ENCODE measurements around the gene NKD1. TPM values are rescaled to one million over a fixed set of nuclear protein-coding genes. Genes with fewer than 3 reads are reported as not detected.
A peak's percentile ranks its signal among the peaks of the same experiment; 100 is the strongest.

Gene NKD1
- total RNA-seq, 1 donor from 2014 or later = 0.96 TPM

DNA sequence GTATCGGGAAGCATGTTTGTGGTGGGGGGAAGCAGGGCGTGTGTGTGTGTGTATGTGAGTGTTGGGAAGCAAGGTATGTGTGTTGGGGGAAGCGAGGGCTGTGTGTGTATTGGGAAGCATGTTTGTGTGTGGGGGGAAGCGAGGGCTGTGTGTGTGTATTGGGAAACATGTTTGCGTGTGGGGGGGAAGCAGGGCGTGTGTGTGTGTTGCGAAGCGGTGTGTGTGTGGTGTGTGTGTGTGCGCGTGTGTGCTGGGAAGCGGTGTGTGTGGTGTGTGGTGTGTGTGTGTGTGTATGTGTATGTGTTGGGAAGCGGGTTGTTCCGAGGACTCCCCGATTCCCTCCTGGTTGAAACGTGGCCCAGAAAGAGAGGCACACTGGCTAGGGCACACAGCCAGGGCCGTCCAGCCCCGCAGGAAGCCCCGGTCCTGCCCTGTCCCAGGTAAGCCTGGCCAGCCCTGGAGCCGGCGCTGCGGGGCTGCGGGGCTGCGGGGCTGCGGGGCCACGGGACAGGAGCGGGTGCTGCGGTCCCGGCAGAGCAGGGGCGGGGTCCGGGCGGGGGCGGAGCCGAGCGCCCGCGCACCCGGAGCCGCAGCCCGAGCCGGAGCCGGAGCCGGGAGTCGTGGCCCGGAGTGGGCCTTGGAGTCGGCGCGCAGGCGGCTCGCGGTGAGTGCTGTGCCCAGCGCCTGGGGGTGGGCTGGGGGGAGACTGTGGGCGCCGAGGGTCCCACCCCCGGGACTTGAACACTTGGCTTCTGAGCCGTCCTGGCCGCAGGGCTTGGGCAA is 145.0 kb downstream of the NKD1 start, which contains the start of gene NOD2:
TSS of gene NOD2 (plus strand) at position 608 of the 783 bp plus-strand sequence. CDS start 5,890 bp downstream, outside the sequence.
- Mint-ChIP-seq H3K4me1 (ENCODE audit: low read depth) (peaks cover 64% of the 10 kb centered on the region), H3K27me3 (ENCODE audit: low read depth) (no peaks in the 10 kb centered on the region), H3K27ac (peak within 1 kb of the TSS; percentile 73), H3K36me3 (ENCODE audit: low read depth) (peaks cover 5% of the 10 kb centered on the region), H3K9me3 (no peaks in the 10 kb centered on the region), H3K4me3 (ENCODE audit: low read depth) (peak within 1 kb of the TSS; percentile 79)
- intact Hi-C loops (cut with micrococcal nuclease) = no loop called here
- no peak for DNase-seq (ENCODE audit: low spot score)

- intact Hi-C loops (cut with micrococcal nuclease) = loop anchor here (2.0 kb wide), 1 partner anchor 15 kb away; no protein-coding TSS in a partner anchor
- peaks cover 5% of the 10 kb centered on the region for H3K36me3 Mint-ChIP-seq (ENCODE audit: low read depth)
- no peak for DNase-seq (ENCODE audit: low spot score)
- H3K4me1 Mint-ChIP-seq (ENCODE audit: low read depth) = peaks cover 69% of the 10 kb centered on the region
- no peaks in the 10 kb centered on the region for H3K27me3 Mint-ChIP-seq (ENCODE audit: low read depth)
- H3K9me3 Mint-ChIP-seq = no peaks in the 10 kb centered on the region
- H3K4me3 Mint-ChIP-seq (ENCODE audit: low read depth) = peak overlapping the region; percentile 79
- H3K27ac Mint-ChIP-seq = peak overlapping the region; percentile 73
Measured at GRCh38 chr16:50694206-50694605, 146.0 kb downstream of the NKD1 start.

DNA sequence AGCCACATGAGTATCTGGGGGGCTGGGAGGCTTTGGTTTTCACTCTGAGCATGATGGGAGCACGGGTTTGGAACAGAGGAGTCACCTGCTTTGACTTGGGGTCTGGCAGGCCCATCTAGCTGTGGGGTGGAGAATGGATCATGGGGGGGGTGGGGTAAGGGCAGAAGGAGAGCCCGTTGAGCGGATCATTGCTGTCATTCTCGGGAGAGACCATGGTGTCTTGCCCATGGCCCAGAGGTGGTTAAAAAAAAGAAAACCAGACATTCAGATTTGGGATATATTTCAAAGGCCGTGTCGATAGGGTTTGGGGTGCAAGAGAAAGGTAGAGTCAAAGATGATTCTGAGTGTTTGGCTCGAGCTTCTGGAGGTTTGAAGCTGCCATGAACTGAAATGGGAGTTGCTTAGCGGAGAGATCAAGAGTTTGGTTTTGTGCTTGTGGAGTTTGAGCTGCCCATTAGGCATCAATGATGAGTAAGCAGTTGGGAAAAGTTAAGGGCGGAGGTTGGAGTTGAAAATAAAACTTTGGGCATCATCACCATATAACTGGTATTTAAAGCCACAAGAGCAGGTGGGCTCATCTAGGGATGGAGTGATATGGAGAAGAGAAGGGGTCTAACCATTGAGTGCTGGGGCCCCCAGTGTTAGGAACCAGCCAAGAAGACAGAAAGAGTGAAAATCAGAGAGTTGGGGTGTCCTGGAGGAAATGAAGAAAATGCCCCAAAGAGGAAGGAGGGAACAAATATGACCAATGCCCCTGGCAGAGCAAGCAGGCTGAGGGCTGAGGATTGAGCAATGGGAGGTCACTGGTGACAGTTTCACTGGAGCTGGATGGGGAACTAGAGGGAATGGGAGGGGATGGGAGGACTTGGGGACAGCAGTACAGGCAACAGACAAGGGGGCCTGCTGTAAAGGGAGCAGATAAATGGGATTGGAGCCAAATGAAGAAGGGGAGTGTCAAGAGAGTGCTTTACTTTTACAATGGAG is 147.1 kb downstream of the NKD1 start:
- peak overlapping the region; percentile 79 for H3K4me3 Mint-ChIP-seq (ENCODE audit: low read depth)
- intact Hi-C loops (cut with micrococcal nuclease) = loop anchor here (2.0 kb wide), 1 partner anchor 13 kb away; no protein-coding TSS in a partner anchor
- peak overlapping the region; percentile 7 for H3K27ac Mint-ChIP-seq
- H3K36me3 Mint-ChIP-seq (ENCODE audit: low read depth) = peaks cover 13% of the 10 kb centered on the region
- no peak for DNase-seq (ENCODE audit: low spot score)
- peaks cover 74% of the 10 kb centered on the region for H3K4me1 Mint-ChIP-seq (ENCODE audit: low read depth)
- H3K9me3 Mint-ChIP-seq = no peaks in the 10 kb centered on the region
- no peaks in the 10 kb centered on the region for H3K27me3 Mint-ChIP-seq (ENCODE audit: low read depth)

- peak overlapping the region; percentile 43 for H3K4me3 Mint-ChIP-seq (ENCODE audit: low read depth)
- H3K27ac Mint-ChIP-seq = peak overlapping the region; percentile 73
- H3K4me1 Mint-ChIP-seq (ENCODE audit: low read depth) = peaks cover 72% of the 10 kb centered on the region
- peaks cover 20% of the 10 kb centered on the region for H3K36me3 Mint-ChIP-seq (ENCODE audit: low read depth)
- no peak for DNase-seq (ENCODE audit: low spot score)
- no peaks in the 10 kb centered on the region for H3K9me3 Mint-ChIP-seq
- intact Hi-C loops (cut with micrococcal nuclease) = no loop called here
- no peaks in the 10 kb centered on the region for H3K27me3 Mint-ChIP-seq (ENCODE audit: low read depth)
Measured at GRCh38 chr16:50696126-50696525, 147.9 kb downstream of the NKD1 start.

GRCh38 chr16:50696575-50697420 is 148.6 kb downstream of the NKD1 start:
- H3K36me3 Mint-ChIP-seq (ENCODE audit: low read depth) = peaks cover 26% of the 10 kb centered on the region
- peaks cover 69% of the 10 kb centered on the region for H3K4me1 Mint-ChIP-seq (ENCODE audit: low read depth)
- peak overlapping the region; percentile 43 for H3K4me3 Mint-ChIP-seq (ENCODE audit: low read depth)
- no peak for DNase-seq (ENCODE audit: low spot score)
- H3K27me3 Mint-ChIP-seq (ENCODE audit: low read depth) = no peaks in the 10 kb centered on the region
- peaks cover 4% of the 10 kb centered on the region for H3K9me3 Mint-ChIP-seq
- H3K27ac Mint-ChIP-seq = peak overlapping the region; percentile 88
- intact Hi-C loops (cut with micrococcal nuclease) = no loop called here

DNA sequence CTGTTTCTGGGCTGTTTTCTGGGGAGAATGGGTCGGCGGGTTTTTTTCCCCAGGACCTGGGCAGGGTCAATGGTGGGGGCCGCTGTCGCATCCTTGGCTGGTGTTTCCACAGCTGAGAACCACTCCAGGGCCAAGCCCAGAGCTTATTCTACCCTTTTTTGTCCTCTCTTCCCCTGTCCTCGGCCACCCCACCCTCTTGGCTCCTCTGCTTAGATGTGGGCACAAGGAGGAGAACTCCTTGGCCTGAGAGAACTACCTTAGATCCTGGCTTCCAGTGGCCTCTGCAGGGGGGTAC is 149.2 kb downstream of the NKD1 start:
- H3K27ac Mint-ChIP-seq = peak overlapping the region; percentile 88
- DNase-seq (ENCODE audit: low spot score) = no peak
- intact Hi-C loops (cut with micrococcal nuclease) = no loop called here
- H3K9me3 Mint-ChIP-seq = peaks cover 6% of the 10 kb centered on the region
- peak overlapping the region; percentile 70 for H3K4me3 Mint-ChIP-seq (ENCODE audit: low read depth)
- H3K27me3 Mint-ChIP-seq (ENCODE audit: low read depth) = no peaks in the 10 kb centered on the region
- peaks cover 31% of the 10 kb centered on the region for H3K36me3 Mint-ChIP-seq (ENCODE audit: low read depth)
- H3K4me1 Mint-ChIP-seq (ENCODE audit: low read depth) = peaks cover 69% of the 10 kb centered on the region

DNA sequence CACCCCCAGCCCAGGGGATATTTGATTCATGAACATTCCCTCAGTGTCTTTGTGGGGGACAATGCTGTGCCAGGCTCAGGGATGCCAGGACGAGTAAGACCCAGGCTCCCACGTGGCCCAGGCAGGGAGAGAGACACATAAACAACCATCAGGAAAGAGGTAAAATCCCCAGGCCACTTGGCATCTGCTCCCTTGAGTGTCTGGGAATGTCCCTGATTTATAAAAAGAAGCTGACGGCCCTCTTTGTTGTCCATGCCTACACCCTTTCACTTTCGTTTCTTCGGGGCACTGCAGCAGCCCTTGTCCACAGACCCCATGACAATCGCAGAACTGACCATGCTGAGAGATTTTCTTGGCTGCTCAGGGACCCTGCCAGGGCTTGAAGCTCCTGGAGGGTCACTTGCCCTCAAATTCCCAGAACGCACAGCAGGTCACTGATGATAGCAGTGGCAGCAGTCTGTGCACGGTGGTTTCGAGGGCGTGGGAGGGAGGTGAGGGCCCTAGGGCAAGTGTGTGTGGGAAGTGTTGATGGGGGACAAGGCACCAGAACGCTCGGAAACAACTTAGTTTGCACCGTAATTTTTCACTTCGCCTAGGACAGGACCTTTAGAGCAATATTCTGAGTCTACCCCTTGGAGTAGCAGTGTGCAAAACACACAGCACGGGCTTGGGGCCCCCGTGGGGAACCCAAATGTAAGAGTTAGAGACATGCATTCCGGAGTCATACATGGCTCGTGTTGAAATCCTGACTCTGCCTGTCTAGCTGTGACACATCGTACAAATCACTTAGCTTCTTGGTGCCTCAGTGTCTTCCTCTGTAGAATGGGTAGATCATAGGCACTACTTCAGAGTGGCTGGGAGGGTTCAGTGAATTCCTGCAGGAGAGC is 149.9 kb downstream of the NKD1 start:
- intact Hi-C loops (cut with micrococcal nuclease) = loop anchor here (1.0 to 2.0 kb wide), 2 partner anchors 13 to 49 kb away; no protein-coding TSS in a partner anchor
- H3K27me3 Mint-ChIP-seq (ENCODE audit: low read depth) = no peaks in the 10 kb centered on the region
- peak overlapping the region; percentile 70 for H3K4me3 Mint-ChIP-seq (ENCODE audit: low read depth)
- H3K27ac Mint-ChIP-seq = peak overlapping the region; percentile 88
- H3K4me1 Mint-ChIP-seq (ENCODE audit: low read depth) = peaks cover 63% of the 10 kb centered on the region
- DNase-seq (ENCODE audit: low spot score) = no peak
- H3K9me3 Mint-ChIP-seq = peaks cover 7% of the 10 kb centered on the region
- H3K36me3 Mint-ChIP-seq (ENCODE audit: low read depth) = peaks cover 36% of the 10 kb centered on the region

Other genes starting within 250 kb of the NKD1 start
- 76.0 and 79.5 TPM in 2 replicates for gene BRD7, start 179.4 kb upstream of the NKD1 start, total RNA-seq
- gene SNX20, start 132.9 kb downstream of the NKD1 start, total RNA-seq = 34.9 and 35.2 TPM in 2 replicates
- 7.4 and 8.8 TPM in 2 replicates for gene NOD2, start 145.2 kb downstream of the NKD1 start, total RNA-seq
- 189 and 201 TPM in 2 replicates for gene CYLD, start 193.7 kb downstream of the NKD1 start, total RNA-seq